ENCODE measurements around the gene AVPI1. TPM values are rescaled to one million over a fixed set of nuclear protein-coding genes. Genes with fewer than 3 reads are reported as not detected.

Gene AVPI1
- total RNA-seq, 4 donors from 2014 or later: 17.7 to 195 (median 69.0) TPM

- DNase-seq (ENCODE audit: low spot score): no peak
- ATAC-seq (ENCODE audit: low FRiP score): peak; percentile 68
- TF ChIP-seq, protein P1, sequence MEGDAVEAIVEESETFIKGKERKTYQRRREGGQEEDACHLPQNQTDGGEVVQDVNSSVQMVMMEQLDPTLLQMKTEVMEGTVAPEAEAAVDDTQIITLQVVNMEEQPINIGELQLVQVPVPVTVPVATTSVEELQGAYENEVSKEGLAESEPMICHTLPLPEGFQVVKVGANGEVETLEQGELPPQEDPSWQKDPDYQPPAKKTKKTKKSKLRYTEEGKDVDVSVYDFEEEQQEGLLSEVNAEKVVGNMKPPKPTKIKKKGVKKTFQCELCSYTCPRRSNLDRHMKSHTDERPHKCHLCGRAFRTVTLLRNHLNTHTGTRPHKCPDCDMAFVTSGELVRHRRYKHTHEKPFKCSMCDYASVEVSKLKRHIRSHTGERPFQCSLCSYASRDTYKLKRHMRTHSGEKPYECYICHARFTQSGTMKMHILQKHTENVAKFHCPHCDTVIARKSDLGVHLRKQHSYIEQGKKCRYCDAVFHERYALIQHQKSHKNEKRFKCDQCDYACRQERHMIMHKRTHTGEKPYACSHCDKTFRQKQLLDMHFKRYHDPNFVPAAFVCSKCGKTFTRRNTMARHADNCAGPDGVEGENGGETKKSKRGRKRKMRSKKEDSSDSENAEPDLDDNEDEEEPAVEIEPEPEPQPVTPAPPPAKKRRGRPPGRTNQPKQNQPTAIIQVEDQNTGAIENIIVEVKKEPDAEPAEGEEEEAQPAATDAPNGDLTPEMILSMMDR (IDR thresholded peaks at IDR 0.05): no peak
Measured at GRCh38 chr10:97718659-97719142, 31.7 kb upstream of the AVPI1 start.

GRCh38 chr10:97718178-97718577 lies 31.1 kb upstream of the AVPI1 start:
- TF ChIP-seq, protein P1 (IDR thresholded peaks at IDR 0.05): no peak
- DNase-seq (ENCODE audit: low spot score): no peak
- ATAC-seq (ENCODE audit: low FRiP score): no peak

GRCh38 chr10:97717627-97718026 lies 30.6 kb upstream of the AVPI1 start:
- ATAC-seq (ENCODE audit: low FRiP score): no peak
- TF ChIP-seq, protein P1 (IDR thresholded peaks at IDR 0.05): no peak
- DNase-seq (ENCODE audit: low spot score): no peak

GRCh38 chr10:97715259-97715874 lies 28.3 kb upstream of the AVPI1 start:
- no peak for DNase-seq (ENCODE audit: low spot score)
- ATAC-seq (ENCODE audit: low FRiP score): no peak
- TF ChIP-seq, protein P1 (IDR thresholded peaks at IDR 0.05): no peak

DNA sequence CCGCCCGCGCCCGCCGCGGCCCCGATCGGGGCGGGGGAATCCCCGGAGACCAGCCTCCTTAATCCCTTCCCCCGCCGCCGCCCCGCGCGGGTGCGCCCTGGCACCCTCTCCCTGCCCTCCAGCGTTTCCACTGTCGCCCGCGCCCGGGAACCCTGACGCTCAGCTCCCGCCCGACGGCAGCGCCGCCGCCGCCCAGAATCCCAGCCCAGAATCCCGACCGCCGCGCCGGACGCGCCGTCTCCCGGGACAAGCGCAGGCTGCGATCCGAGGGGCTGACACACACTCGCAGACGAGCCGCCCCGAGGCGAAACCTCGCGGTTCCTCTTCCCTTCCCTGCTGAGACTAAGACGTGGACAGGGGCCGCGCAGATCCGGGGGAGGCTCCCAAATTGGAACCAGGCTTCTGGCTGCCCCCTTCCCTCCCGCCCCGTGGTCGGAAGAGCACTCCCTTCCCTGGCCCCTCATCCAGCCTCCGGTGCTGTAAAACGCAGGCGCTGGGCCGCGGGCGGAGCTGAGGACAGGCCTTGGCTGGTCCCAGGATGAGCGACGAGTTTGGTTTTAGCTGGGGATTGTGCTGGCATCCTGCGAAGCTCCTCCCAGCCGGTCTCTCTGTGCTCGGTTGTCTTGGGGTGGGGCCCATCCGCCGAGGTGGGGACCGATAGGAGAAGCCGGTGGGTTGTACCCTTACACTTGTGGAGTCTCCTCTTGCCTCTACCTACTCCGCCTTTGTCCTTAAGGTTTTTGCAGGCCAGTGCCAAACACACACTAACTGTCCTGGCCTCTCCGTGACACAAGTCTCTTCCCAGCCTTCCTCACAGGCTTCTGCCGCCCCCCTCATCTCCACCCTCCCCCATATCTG lies 27.6 kb upstream of the AVPI1 start:
- DNase-seq (ENCODE audit: low spot score): no peak
- TF ChIP-seq, protein P1 (IDR thresholded peaks at IDR 0.05): no peak
- ATAC-seq (ENCODE audit: low FRiP score): peak; percentile 39

- peak; percentile 41 for ATAC-seq (ENCODE audit: low FRiP score)
- no peak for DNase-seq (ENCODE audit: low spot score)
- TF ChIP-seq, protein P1 (IDR thresholded peaks at IDR 0.05): no peak
Measured at GRCh38 chr10:97713826-97714400, 26.9 kb upstream of the AVPI1 start.
